ENCODE data around the gene IL12RB1.

GRCh38 chr19:18072335-18072734 is 14.4 kb downstream of the IL12RB1 start:
- no peak for TF ChIP-seq CTCF (conservative IDR thresholded peaks at IDR 0.05 in 1 of 2, IDR thresholded peaks at IDR 0.05 in 1 of 2; ENCODE audit: extremely low read depth in 1 of 2, insufficient read depth in 1 of 2, low read depth in 1 of 2, low read length in 2 of 2)
- TF ChIP-seq EZH2 (IDR thresholded peaks at IDR 0.05; ENCODE audit: borderline replicate concordance, low read length): no peak

All from mammary epithelial cell (primary cell).